Hepatocyte (in vitro differentiated cells): ENCODE measurements around the gene SPAG6. TPM values are rescaled to one million over a fixed set of nuclear protein-coding genes. Genes with fewer than 3 reads are reported as not detected.

Source experiments
- DNase-seq: peaks from one replicate; pipeline ENCODE4 v3.0.0-alpha.2; 2016; ENCODE audit warnings: low spot score
- H2AFZ ChIP-seq: fragments of 200-600 bp; sonication (generic); 2 replicates; pipeline ENCODE4 v1.6.0; 2016; ENCODE audit warnings: antibody characterized with exemption, mild to moderate bottlenecking
- H3K27ac ChIP-seq: fragments of 200-600 bp; sonication (generic); 2 replicates; pipeline ENCODE4 v1.5.1; 2016; ENCODE audit warnings: mild to moderate bottlenecking
- H3K27me3 ChIP-seq: fragments of 200-600 bp; sonication (generic); 2 replicates; pipeline ENCODE4 v1.6.1; 2016
- H3K36me3 ChIP-seq: fragments of 200-600 bp; sonication (generic); replicated peaks from 2 replicates; pipeline ENCODE4 v1.5.1; 2016; ENCODE audit warnings: low read depth; ENCODE audit not compliant: insufficient read depth
- H3K4me1 ChIP-seq: fragments of 200-600 bp; sonication (generic); 2 replicates; pipeline ENCODE4 v1.5.1; 2016; ENCODE audit warnings: mild to moderate bottlenecking, moderate library complexity; ENCODE audit not compliant: insufficient read depth
- H3K4me2 ChIP-seq: fragments of 200-600 bp; sonication (generic); 2 replicates; pipeline ENCODE4 v1.6.0; 2016
- H3K4me3 ChIP-seq: fragments of 200-600 bp; sonication (generic); 2 replicates; pipeline ENCODE4 v1.5.1; 2016; ENCODE audit warnings: mild to moderate bottlenecking
- H3K79me2 ChIP-seq: fragments of 200-600 bp; sonication (generic); 2 replicates; pipeline ENCODE4 v1.6.0; 2017; ENCODE audit warnings: mild to moderate bottlenecking
- H3K9me2 ChIP-seq: fragments of 200-600 bp; sonication (generic); replicated peaks from 2 replicates; pipeline ENCODE4 v1.6.0; 2017; ENCODE audit warnings: mild to moderate bottlenecking; ENCODE audit not compliant: insufficient read depth
- H3K9me3 ChIP-seq: fragments of 200-600 bp; sonication (generic); 2 replicates; pipeline ENCODE4 v1.5.1; 2016; ENCODE audit warnings: low read depth, mild to moderate bottlenecking
- H4K20me1 ChIP-seq: fragments of 200-600 bp; sonication (generic); 2 replicates; pipeline ENCODE4 v1.6.0; 2016; ENCODE audit warnings: mild to moderate bottlenecking; ENCODE audit not compliant: insufficient read depth, poor library complexity, severe bottlenecking
- CTCF ChIP-seq: fragments of 200-600 bp; sonication (generic); IDR thresholded peaks from 2 replicates; pipeline ENCODE4 v1.5.1; 2016; ENCODE audit warnings: antibody characterized with exemption, mild to moderate bottlenecking; ENCODE audit not compliant: poor library complexity
- EZH2 ChIP-seq: fragments of 200-600 bp; sonication (generic); IDR thresholded peaks from 2 replicates; pipeline ENCODE4 v1.6.1; 2016; ENCODE audit warnings: antibody characterized with exemption, mild to moderate bottlenecking, borderline replicate concordance
- EZH2phosphoT487 ChIP-seq: fragments of 200-600 bp; sonication (generic); IDR thresholded peaks from one replicate; pipeline ENCODE4 v1.6.1; 2018; ENCODE audit warnings: antibody characterized with exemption, mild to moderate bottlenecking, low read depth, moderate library complexity; ENCODE audit not compliant: unreplicated experiment, severe bottlenecking
- WGBS: methylation state at CpG from one replicate; pipeline ENCODE4 v1.1.6; 2016; ENCODE audit warnings: low lambda C conversion rate; ENCODE audit errors: missing lambda C conversion rate; 5-methylcytosine and 5-hydroxymethylcytosine counted together
- polyA plus RNA-seq: library from polyadenylated mRNA; unstranded; fragments of >200 nt; fragmentation: Nextera tagmentation; extraction: Ambion mirVana; gene quantifications from 2 replicates; pipeline ENCODE4 v1.2.1, GENCODE V29; 2016
- total RNA-seq: library from RNA; depleted of rRNA; stranded (reverse); fragments of >200 nt; gene quantifications from 2 replicates; pipeline ENCODE4 v1.2.3, GENCODE V29; 2014

Gene SPAG6
- total and polyA plus RNA-seq, 2 experiments from 2014 or later: 0.17 TPM; not detected in 1

- H4K20me1 ChIP-seq: no peaks in the 10 kb centered on the region
- no peak overlapping the region for H3K27ac ChIP-seq
- H2AFZ ChIP-seq: no peak overlapping the region
- no peaks in the 10 kb centered on the region for H3K9me2 ChIP-seq
- no peaks in the 10 kb centered on the region for H3K79me2 ChIP-seq
- no peak for DNase-seq
- 100% methylated on average over 2 of the region's 2 CpGs for WGBS
- H3K27me3 ChIP-seq: no peaks in the 10 kb centered on the region
- H3K4me2 ChIP-seq: no peak overlapping the region
- H3K9me3 ChIP-seq: no peaks in the 10 kb centered on the region
- H3K4me1 ChIP-seq: no peaks in the 10 kb centered on the region
- TF ChIP-seq EZH2 (no peak), EZH2phosphoT487 (no peak), CTCF (no peak)
- no peak overlapping the region for H3K4me3 ChIP-seq
- H3K36me3 ChIP-seq: no peaks in the 10 kb centered on the region
Observed at GRCh38 chr10:22459496-22459895, 114.2 kb downstream of the SPAG6 start.

- DNase-seq: no peak
- no peak overlapping the region for H2AFZ ChIP-seq
- H3K36me3 ChIP-seq: no peaks in the 10 kb centered on the region
- no peaks in the 10 kb centered on the region for H3K9me3 ChIP-seq
- TF ChIP-seq EZH2phosphoT487: no peak
- no peak for TF ChIP-seq CTCF
- no peak for TF ChIP-seq EZH2
- H3K4me2 ChIP-seq: no peak overlapping the region
- H3K27ac ChIP-seq: no peak overlapping the region
- H4K20me1 ChIP-seq: no peaks in the 10 kb centered on the region
- H3K27me3 ChIP-seq: no peaks in the 10 kb centered on the region
- no peaks in the 10 kb centered on the region for H3K9me2 ChIP-seq
- no peaks in the 10 kb centered on the region for H3K79me2 ChIP-seq
- H3K4me3 ChIP-seq: no peak overlapping the region
- WGBS: 92% methylated on average over 7 of the region's 7 CpGs
- H3K4me1 ChIP-seq: no peaks in the 10 kb centered on the region
Observed at GRCh38 chr10:22460101-22460500, 114.8 kb downstream of the SPAG6 start.

GRCh38 chr10:22460531-22461403 lies 115.5 kb downstream of the SPAG6 start:
- WGBS: 91% methylated on average over 6 of the region's 6 CpGs
- Histone ChIP-seq H3K4me1 (no peaks in the 10 kb centered on the region), H3K9me2 (no peaks in the 10 kb centered on the region), H3K9me3 (no peaks in the 10 kb centered on the region), H3K27ac (no peak overlapping the region), H4K20me1 (no peaks in the 10 kb centered on the region), H3K27me3 (no peaks in the 10 kb centered on the region), H3K4me3 (no peak overlapping the region), H3K36me3 (no peaks in the 10 kb centered on the region), H3K79me2 (no peaks in the 10 kb centered on the region), H2AFZ (no peak overlapping the region), H3K4me2 (no peak overlapping the region)
- no peak for DNase-seq
- TF ChIP-seq CTCF (no peak), EZH2 (no peak), EZH2phosphoT487 (no peak)

GRCh38 chr10:22461891-22462290 lies 116.6 kb downstream of the SPAG6 start:
- no peak for DNase-seq
- Histone ChIP-seq H3K27ac (no peak overlapping the region), H3K4me3 (no peak overlapping the region), H3K4me2 (no peak overlapping the region), H3K36me3 (no peaks in the 10 kb centered on the region), H3K9me3 (no peaks in the 10 kb centered on the region), H2AFZ (no peak overlapping the region), H3K27me3 (no peaks in the 10 kb centered on the region), H3K4me1 (no peaks in the 10 kb centered on the region), H3K79me2 (no peaks in the 10 kb centered on the region), H4K20me1 (no peaks in the 10 kb centered on the region), H3K9me2 (no peaks in the 10 kb centered on the region)
- WGBS: 93% methylated on average over 2 of the region's 2 CpGs
- TF ChIP-seq EZH2 (no peak), EZH2phosphoT487 (no peak), CTCF (no peak)
